Breast epithelium (tissue), 3 donors: ENCODE data around the gene NRCAM.

Experiments used
- CTCF ChIP-seq, 3 donors: fragments of 450-650 bp; IDR thresholded peaks; one replicate each; pipeline ENCODE4 v1.5.1; 2016 to 2017; ENCODE audit warnings: antibody characterized with exemption in 3 of 3, mild to moderate bottlenecking in 3 of 3, moderate library complexity in 3 of 3
- POLR2A ChIP-seq: fragments of 450-650 bp; IDR thresholded peaks from one replicate; pipeline ENCODE4 v1.6.1; 2016; ENCODE audit warnings: antibody characterized with exemption, mild to moderate bottlenecking, moderate library complexity
- POLR2AphosphoS5 ChIP-seq, 3 donors: sonication (generic); formaldehyde crosslinking; IDR thresholded peaks; one replicate each; pipeline ENCODE4 v1.6.1; 2017; ENCODE audit warnings: antibody characterized with exemption in 3 of 3

GRCh38 chr7:108152198-108152597 lies 304.0 kb downstream of the NRCAM start:
- TF ChIP-seq CTCF (IDR thresholded peaks at IDR 0.05) (no peak), POLR2AphosphoS5 (IDR thresholded peaks at IDR 0.05) (no peak), POLR2A (no peak)
